ENCODE results near the gene SERPINB2.
A peak's percentile ranks its signal among the peaks of the same experiment; 100 is the strongest.

Gene SERPINB2

DNA sequence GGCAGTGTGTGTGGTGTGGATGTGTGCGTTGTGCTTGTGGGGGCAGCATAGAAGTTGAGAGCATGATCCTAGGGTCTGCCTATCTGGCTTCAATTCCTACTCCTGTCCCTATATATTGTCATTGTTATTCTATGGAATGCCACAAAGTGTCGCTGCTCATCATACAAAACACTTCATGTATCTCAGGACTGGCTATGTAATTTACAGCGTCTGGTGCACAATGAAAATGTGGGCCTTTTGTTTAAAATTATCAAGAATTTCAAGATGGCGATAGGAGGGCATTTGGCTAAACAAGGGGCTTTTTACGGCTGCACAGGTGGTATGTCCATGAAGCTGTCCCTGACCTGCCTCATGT is 3.4 kb downstream of the SERPINB2 start:
- Histone ChIP-seq H3K4me2 (ENCODE audit: low read length) (no peak overlapping the region), H3K9ac (ENCODE audit: low read length) (no peak overlapping the region), H4K20me1 (ENCODE audit: insufficient read depth, low read length) (no peaks in the 10 kb centered on the region), H3K4me1 (ENCODE audit: insufficient read depth, low read length, severe bottlenecking) (no peaks in the 10 kb centered on the region), H3K27ac (ENCODE audit: low read depth, low read length, poor library complexity, severe bottlenecking) (no peak overlapping the region), H3K9me3 (ENCODE audit: low read length) (no peaks in the 10 kb centered on the region), H3F3A (ENCODE audit: insufficient read depth, low read length) (no peaks in the 10 kb centered on the region), H3K9me2 (ENCODE audit: low read depth, low read length) (no peaks in the 10 kb centered on the region), H3K36me3 (ENCODE audit: insufficient read depth, low read length) (no peaks in the 10 kb centered on the region), H3K27me3 (ENCODE audit: insufficient read depth, low read length) (no peaks in the 10 kb centered on the region), H2AFZ (ENCODE audit: low read length) (no peak overlapping the region), H3K79me2 (ENCODE audit: insufficient read depth, low read length) (no peaks in the 10 kb centered on the region), H3K4me3 (ENCODE audit: low read depth, low read length, poor library complexity, severe bottlenecking) (no peak overlapping the region)
- TF ChIP-seq, protein P1, sequence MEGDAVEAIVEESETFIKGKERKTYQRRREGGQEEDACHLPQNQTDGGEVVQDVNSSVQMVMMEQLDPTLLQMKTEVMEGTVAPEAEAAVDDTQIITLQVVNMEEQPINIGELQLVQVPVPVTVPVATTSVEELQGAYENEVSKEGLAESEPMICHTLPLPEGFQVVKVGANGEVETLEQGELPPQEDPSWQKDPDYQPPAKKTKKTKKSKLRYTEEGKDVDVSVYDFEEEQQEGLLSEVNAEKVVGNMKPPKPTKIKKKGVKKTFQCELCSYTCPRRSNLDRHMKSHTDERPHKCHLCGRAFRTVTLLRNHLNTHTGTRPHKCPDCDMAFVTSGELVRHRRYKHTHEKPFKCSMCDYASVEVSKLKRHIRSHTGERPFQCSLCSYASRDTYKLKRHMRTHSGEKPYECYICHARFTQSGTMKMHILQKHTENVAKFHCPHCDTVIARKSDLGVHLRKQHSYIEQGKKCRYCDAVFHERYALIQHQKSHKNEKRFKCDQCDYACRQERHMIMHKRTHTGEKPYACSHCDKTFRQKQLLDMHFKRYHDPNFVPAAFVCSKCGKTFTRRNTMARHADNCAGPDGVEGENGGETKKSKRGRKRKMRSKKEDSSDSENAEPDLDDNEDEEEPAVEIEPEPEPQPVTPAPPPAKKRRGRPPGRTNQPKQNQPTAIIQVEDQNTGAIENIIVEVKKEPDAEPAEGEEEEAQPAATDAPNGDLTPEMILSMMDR (IDR thresholded peaks at IDR 0.05; ENCODE audit: low read length) = peak; percentile 41
- no peak for TF ChIP-seq EZH2 (IDR thresholded peaks at IDR 0.05; ENCODE audit: borderline replicate concordance, low read length)

DNA sequence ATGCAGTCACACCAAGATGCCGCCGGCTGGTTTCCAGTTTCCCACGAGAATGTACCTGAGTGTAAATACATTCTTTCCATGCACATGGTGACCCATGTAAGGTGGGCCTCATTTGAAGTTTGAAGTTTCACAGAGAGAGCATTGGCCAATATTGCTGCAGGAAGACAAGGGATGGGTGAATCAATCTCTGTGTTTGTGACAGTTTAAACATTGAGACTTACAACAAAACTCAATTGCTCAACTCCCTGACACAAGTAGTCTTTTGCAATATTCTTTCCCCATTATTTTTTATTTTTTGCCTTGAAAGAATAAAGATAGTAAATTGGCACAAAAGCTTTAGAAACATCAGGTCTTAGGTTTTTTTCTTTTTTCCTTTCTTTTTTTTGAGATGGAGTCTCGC is 5.1 kb downstream of the SERPINB2 start:
- no peak overlapping the region for H3K4me3 ChIP-seq (ENCODE audit: low read depth, low read length, poor library complexity, severe bottlenecking)
- H4K20me1 ChIP-seq (ENCODE audit: insufficient read depth, low read length) = no peaks in the 10 kb centered on the region
- no peaks in the 10 kb centered on the region for H3F3A ChIP-seq (ENCODE audit: insufficient read depth, low read length)
- no peak overlapping the region for H3K27ac ChIP-seq (ENCODE audit: low read depth, low read length, poor library complexity, severe bottlenecking)
- no peak overlapping the region for H3K4me2 ChIP-seq (ENCODE audit: low read length)
- H3K36me3 ChIP-seq (ENCODE audit: insufficient read depth, low read length) = no peaks in the 10 kb centered on the region
- H3K4me1 ChIP-seq (ENCODE audit: insufficient read depth, low read length, severe bottlenecking) = no peaks in the 10 kb centered on the region
- no peak overlapping the region for H3K9ac ChIP-seq (ENCODE audit: low read length)
- no peaks in the 10 kb centered on the region for H3K79me2 ChIP-seq (ENCODE audit: insufficient read depth, low read length)
- no peaks in the 10 kb centered on the region for H3K9me2 ChIP-seq (ENCODE audit: low read depth, low read length)
- no peaks in the 10 kb centered on the region for H3K27me3 ChIP-seq (ENCODE audit: insufficient read depth, low read length)
- no peak for TF ChIP-seq EZH2 (IDR thresholded peaks at IDR 0.05; ENCODE audit: borderline replicate concordance, low read length)
- TF ChIP-seq, protein P1 (IDR thresholded peaks at IDR 0.05; ENCODE audit: low read length) = no peak
- H2AFZ ChIP-seq (ENCODE audit: low read length) = no peak overlapping the region
- H3K9me3 ChIP-seq (ENCODE audit: low read length) = no peaks in the 10 kb centered on the region

DNA sequence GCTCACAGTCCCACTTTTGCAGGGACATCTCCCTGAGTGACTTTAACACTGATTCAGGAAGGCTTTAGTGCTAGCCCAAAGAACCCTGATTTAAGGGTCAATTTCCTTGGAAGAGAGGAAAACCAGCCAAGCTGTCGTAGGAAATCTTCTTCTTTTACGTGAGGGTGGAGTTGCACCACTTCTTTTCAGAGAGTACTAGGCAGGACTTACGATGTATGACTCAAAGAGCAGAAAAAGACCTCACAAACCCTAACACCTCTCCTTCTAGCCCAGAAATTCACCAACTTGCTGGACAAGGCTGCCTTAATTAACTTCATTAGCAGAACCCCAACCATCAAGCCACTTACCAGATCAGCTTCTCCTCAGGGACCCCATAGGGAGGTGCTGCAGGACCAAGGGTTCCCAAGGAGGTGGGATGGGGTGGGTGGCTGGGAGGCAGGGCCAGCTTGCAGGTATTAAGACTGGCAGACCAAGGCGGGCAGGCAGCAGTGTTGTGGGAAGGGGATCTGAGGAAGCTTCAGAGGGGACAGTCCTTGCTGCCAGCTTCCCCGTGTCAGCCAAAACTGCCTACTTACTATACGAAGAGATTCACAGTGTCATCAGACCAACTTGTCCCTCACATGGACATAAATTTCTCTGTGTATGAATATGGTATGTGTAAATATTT is 6.7 kb downstream of the SERPINB2 start:
- no peaks in the 10 kb centered on the region for H3F3A ChIP-seq (ENCODE audit: insufficient read depth, low read length)
- H3K4me3 ChIP-seq (ENCODE audit: low read depth, low read length, poor library complexity, severe bottlenecking) = no peak overlapping the region
- no peaks in the 10 kb centered on the region for H3K79me2 ChIP-seq (ENCODE audit: insufficient read depth, low read length)
- H4K20me1 ChIP-seq (ENCODE audit: insufficient read depth, low read length) = no peaks in the 10 kb centered on the region
- H3K9me2 ChIP-seq (ENCODE audit: low read depth, low read length) = no peaks in the 10 kb centered on the region
- no peak overlapping the region for H3K27ac ChIP-seq (ENCODE audit: low read depth, low read length, poor library complexity, severe bottlenecking)
- no peak overlapping the region for H2AFZ ChIP-seq (ENCODE audit: low read length)
- no peaks in the 10 kb centered on the region for H3K9me3 ChIP-seq (ENCODE audit: low read length)
- no peak overlapping the region for H3K9ac ChIP-seq (ENCODE audit: low read length)
- H3K4me1 ChIP-seq (ENCODE audit: insufficient read depth, low read length, severe bottlenecking) = no peaks in the 10 kb centered on the region
- H3K4me2 ChIP-seq (ENCODE audit: low read length) = no peak overlapping the region
- no peaks in the 10 kb centered on the region for H3K36me3 ChIP-seq (ENCODE audit: insufficient read depth, low read length)
- H3K27me3 ChIP-seq (ENCODE audit: insufficient read depth, low read length) = no peaks in the 10 kb centered on the region
- TF ChIP-seq, protein P1 (IDR thresholded peaks at IDR 0.05; ENCODE audit: low read length) = no peak
- no peak for TF ChIP-seq EZH2 (IDR thresholded peaks at IDR 0.05; ENCODE audit: borderline replicate concordance, low read length)
